Measurements from ENCODE around the gene DEFB131A.
"Not testable (repeated sequence)": the region's sequence is repeated elsewhere in the genome, so short reads cannot be mapped to it uniquely, and the experiment has no call there.

The DEFB131A gene

GRCh38 chr4:9444114-9444513 is at the start of gene DEFB131A:
TSS of gene DEFB131A (plus strand) at chr4:9444414. CDS start at chr4:9444534, 120 bp downstream.
- DNase-seq = not testable (repeated sequence)

GRCh38 chr4:9405774-9406173 is 38.4 kb upstream of the DEFB131A start:
- DNase-seq = not testable (repeated sequence)

GRCh38 chr4:9406491-9406890 is 37.7 kb upstream of the DEFB131A start:
- not testable (repeated sequence) for DNase-seq

GRCh38 chr4:9409793-9410192 is 34.4 kb upstream of the DEFB131A start:
- no peak for DNase-seq

- DNase-seq = not testable (repeated sequence)
These were observed 22.2 kb upstream of the DEFB131A start for GRCh38 chr4:9421884-9422455.

- not testable (repeated sequence) for DNase-seq
These were observed 18.3 kb upstream of the DEFB131A start for GRCh38 chr4:9425916-9426315.

- DNase-seq = not testable (repeated sequence)
These were observed 14.2 kb upstream of the DEFB131A start for GRCh38 chr4:9430061-9430460.

GRCh38 chr4:9433320-9433719 is 10.9 kb upstream of the DEFB131A start:
- not testable (repeated sequence) for DNase-seq

GRCh38 chr4:9436728-9437127 is 7.5 kb upstream of the DEFB131A start:
- DNase-seq = not testable (repeated sequence)

- not testable (repeated sequence) for DNase-seq
These were observed 1.9 kb upstream of the DEFB131A start for GRCh38 chr4:9442355-9442754.

GRCh38 chr4:9444681-9445080 is 467 bp downstream of the DEFB131A start:
- not testable (repeated sequence) for DNase-seq

GRCh38 chr4:9452251-9452650 is 8.0 kb downstream of the DEFB131A start:
- not testable (repeated sequence) for DNase-seq

GRCh38 chr4:9454284-9454683 is 10.1 kb downstream of the DEFB131A start:
- not testable (repeated sequence) for DNase-seq

GRCh38 chr4:9455046-9455445 is 10.8 kb downstream of the DEFB131A start:
- DNase-seq = not testable (repeated sequence)

GRCh38 chr4:9479466-9479865 is 35.3 kb downstream of the DEFB131A start:
- not testable (repeated sequence) for DNase-seq

- not testable (repeated sequence) for DNase-seq
These were observed 35.9 kb downstream of the DEFB131A start for GRCh38 chr4:9480066-9480465.

- not testable (repeated sequence) for DNase-seq
These were observed 38.7 kb downstream of the DEFB131A start for GRCh38 chr4:9482871-9483270.

- DNase-seq = not testable (repeated sequence)
These were observed 39.5 kb downstream of the DEFB131A start for GRCh38 chr4:9483682-9484081.

- DNase-seq = not testable (repeated sequence)
These were observed 42.7 kb downstream of the DEFB131A start for GRCh38 chr4:9486880-9487279.

GRCh38 chr4:9488796-9489195 is 44.6 kb downstream of the DEFB131A start:
- not testable (repeated sequence) for DNase-seq

- not testable (repeated sequence) for DNase-seq
These were observed 46.3 kb downstream of the DEFB131A start for GRCh38 chr4:9490496-9490895.

- DNase-seq = not testable (repeated sequence)
These were observed 46.8 kb downstream of the DEFB131A start for GRCh38 chr4:9490986-9491385.

- not testable (repeated sequence) for DNase-seq
These were observed 49.4 kb downstream of the DEFB131A start for GRCh38 chr4:9493589-9493988.

GRCh38 chr4:9494256-9495035 is 50.2 kb downstream of the DEFB131A start:
- DNase-seq = not testable (repeated sequence)
